H1 (cell line): Measurements from ENCODE around the gene TXNRD2. TPM values are rescaled to one million over a fixed set of nuclear protein-coding genes. Genes with fewer than 3 reads are reported as not detected.
"Not testable (repeated sequence)": the region's sequence is repeated elsewhere in the genome, so short reads cannot be mapped to it uniquely, and the experiment has no call there.

ENCODE experiments used
- CTCF ChIA-PET: fragments of 300-600 bp; sonication (Branson Sonifier 250); formaldehyde crosslinking; loops from one replicate; lab custom pipeline; 2021; ENCODE audit not compliant: partially characterized antibody; lab: Charles Lee
- POLR2A ChIA-PET: fragments of 300-600 bp; sonication (Branson Sonifier 250); formaldehyde crosslinking; loops from one replicate; lab custom pipeline; 2021; ENCODE audit warnings: inconsistent platforms; ENCODE audit not compliant: partially characterized antibody; lab: Charles Lee
- DNase-seq, 2 experiments: peaks; one replicate each; pipeline versions ENCODE4 v3.0.0 to v3.0.0-alpha.2; 2010 to 2022; ENCODE audit warnings: low spot score in 2 of 2, low read depth in 1 of 2, mixed read lengths in 1 of 2
- FAIRE-seq: peaks from 2 replicates; lab custom pipeline; 2011; peaks lifted over from hg19 to GRCh38; lab: Jason Lieb, UNC
- H2AFZ ChIP-seq: 2 replicates; pipeline ENCODE4 v1.8.1; 2012; ENCODE audit warnings: low read length, inconsistent platforms
- H2AK5ac ChIP-seq: 2 replicates; pipeline ENCODE4 v1.6.1; 2013; ENCODE audit warnings: low read depth, low read length
- H2BK120ac ChIP-seq: replicated peaks from 2 replicates; pipeline ENCODE3; 2013; ENCODE audit warnings: low read depth, low read length, inconsistent platforms
- H2BK12ac ChIP-seq: 2 replicates; pipeline ENCODE4 v1.6.1; 2013; ENCODE audit warnings: low read depth, low read length
- H2BK15ac ChIP-seq: 2 replicates; pipeline ENCODE4 v1.6.1; 2013; ENCODE audit warnings: low read length
- H2BK20ac ChIP-seq: 2 replicates; pipeline ENCODE4 v1.6.1; 2013; ENCODE audit warnings: low read length
- H2BK5ac ChIP-seq: 2 replicates; pipeline ENCODE4 v1.6.1; 2013; ENCODE audit warnings: low read depth, low read length
- H3K14ac ChIP-seq: 2 replicates; pipeline ENCODE4 v1.6.1; 2013; ENCODE audit warnings: inconsistent platforms; ENCODE audit not compliant: insufficient read length
- H3K18ac ChIP-seq: 2 replicates; pipeline ENCODE4 v1.6.1; 2013; ENCODE audit warnings: low read length; ENCODE audit errors: extremely low read depth
- H3K23ac ChIP-seq: 2 replicates; pipeline ENCODE4 v1.6.1; 2013; ENCODE audit warnings: inconsistent platforms; ENCODE audit not compliant: insufficient read length
- H3K23me2 ChIP-seq: 2 replicates; pipeline ENCODE4 v1.6.1; 2013; ENCODE audit warnings: low read depth, low read length
- H3K27ac ChIP-seq: 2 replicates; pipeline ENCODE4 v1.6.1; 2011; ENCODE audit warnings: low read depth, low read length, inconsistent platforms
- H3K27me3 ChIP-seq, 4 experiments: replicated peaks in 1 of 4; 1 replicate in 1 of 4; 2 replicates in 3 of 4; pipeline versions ENCODE4 v1.6.1 to v1.8.1; 2011 to 2013; ENCODE audit warnings: low read length in 3 of 4, mild to moderate bottlenecking in 3 of 4, inconsistent platforms in 2 of 4, mixed read lengths in 2 of 4, moderate library complexity in 1 of 4; ENCODE audit not compliant: control insufficient read depth in 3 of 4, insufficient read depth in 3 of 4; ENCODE audit errors: extremely low read depth in 1 of 4
- H3K36me3 ChIP-seq, 4 experiments: 2 replicates each; pipeline versions ENCODE4 v1.6.1 to v1.8.1; 2011 to 2013; ENCODE audit warnings: mild to moderate bottlenecking in 4 of 4, low read length in 3 of 4, moderate library complexity in 2 of 4, control low read depth in 1 of 4, inconsistent platforms in 1 of 4; ENCODE audit not compliant: insufficient read depth in 4 of 4, control insufficient read depth in 2 of 4
- H3K4ac ChIP-seq: replicated peaks from 2 replicates; pipeline ENCODE3; 2013; ENCODE audit warnings: low read length, low read depth, mixed read lengths, inconsistent platforms; ENCODE audit not compliant: insufficient read length
- H3K4me1 ChIP-seq, 4 experiments: replicated peaks in 1 of 4; 1 replicate in 1 of 4; 2 replicates in 3 of 4; pipeline versions ENCODE4 v1.6.1 to v1.8.1; 2011 to 2013; ENCODE audit warnings: low read length in 3 of 4, inconsistent platforms in 2 of 4, mixed read lengths in 1 of 4; ENCODE audit not compliant: insufficient read depth in 4 of 4, control insufficient read depth in 3 of 4
- H3K4me2 ChIP-seq, 2 experiments: 2 replicates each; pipeline versions ENCODE4 v1.6.1 to v1.8.1; 2011 to 2013; ENCODE audit warnings: low read depth in 2 of 2, low read length in 2 of 2, control low read depth in 1 of 2, inconsistent platforms in 1 of 2, mild to moderate bottlenecking in 1 of 2; ENCODE audit not compliant: insufficient read depth in 1 of 2
- H3K4me3 ChIP-seq, 4 experiments: fragments of 200-600, 300-600 bp in 1 of 4; sonication (generic), shearing (Covaris generic), sonication (Bioruptor Twin) in 1 of 4; 2 replicates each; pipeline versions ENCODE4 v1.5.1 to v1.8.1; 2011 to 2016; ENCODE audit warnings: low read length in 4 of 4, low read depth in 3 of 4, control low read depth in 2 of 4, inconsistent platforms in 2 of 4, mild to moderate bottlenecking in 2 of 4, mixed read lengths in 1 of 4, moderate library complexity in 1 of 4; ENCODE audit not compliant: insufficient read depth in 2 of 4; ENCODE audit errors: extremely low read depth in 1 of 4
- H3K56ac ChIP-seq: replicated peaks from 2 replicates; pipeline ENCODE3; 2013; ENCODE audit warnings: low read depth, mild to moderate bottlenecking, mixed read lengths, low read length, inconsistent platforms; ENCODE audit not compliant: insufficient read length
- H3K79me1 ChIP-seq: 2 replicates; pipeline ENCODE4 v1.6.1; 2013; ENCODE audit warnings: low read depth, low read length, control low read depth
- H3K79me2 ChIP-seq, 2 experiments: 2 replicates each; pipeline versions ENCODE4 v1.6.1 to v1.8.1; 2012 to 2013; ENCODE audit warnings: low read length in 2 of 2, mild to moderate bottlenecking in 2 of 2, inconsistent platforms in 1 of 2; ENCODE audit not compliant: insufficient read depth in 2 of 2, control insufficient read depth in 1 of 2
- H3K9ac ChIP-seq, 4 experiments: replicated peaks in 1 of 4; 1 replicate in 1 of 4; 2 replicates in 3 of 4; pipeline versions ENCODE4 v1.6.1 to v1.8.1; 2011 to 2013; ENCODE audit warnings: low read depth in 3 of 4, low read length in 3 of 4, control low read depth in 2 of 4, mild to moderate bottlenecking in 2 of 4, moderate library complexity in 2 of 4, inconsistent platforms in 1 of 4; ENCODE audit errors: extremely low read depth in 1 of 4
- H3K9me3 ChIP-seq, 2 experiments: 2 replicates each; pipeline versions ENCODE4 v1.6.1 to v1.8.1; 2012 to 2013; ENCODE audit warnings: mild to moderate bottlenecking in 2 of 2, moderate library complexity in 2 of 2, control low read depth in 1 of 2, inconsistent platforms in 1 of 2, low read depth in 1 of 2, low read length in 1 of 2, mixed read lengths in 1 of 2; ENCODE audit not compliant: insufficient read depth in 2 of 2
- H4K20me1 ChIP-seq, 2 experiments: replicated peaks in 1 of 2; 2 replicates each; pipeline versions ENCODE3 to v1.8.1; 2011 to 2013; ENCODE audit warnings: inconsistent platforms in 2 of 2, low read length in 2 of 2, mild to moderate bottlenecking in 1 of 2; ENCODE audit not compliant: insufficient read depth in 2 of 2, control insufficient read depth in 1 of 2
- H4K5ac ChIP-seq: 2 replicates; pipeline ENCODE4 v1.6.1; 2013; ENCODE audit warnings: low read length, low read depth, mixed read lengths, inconsistent platforms; ENCODE audit not compliant: insufficient read length
- H4K8ac ChIP-seq: 2 replicates; pipeline ENCODE4 v1.8.0; 2013; ENCODE audit warnings: mild to moderate bottlenecking, moderate library complexity, low read length, inconsistent platforms; ENCODE audit not compliant: insufficient read depth; ENCODE audit errors: extremely low read depth
- H4K91ac ChIP-seq: replicated peaks from 2 replicates; pipeline ENCODE3; 2013; ENCODE audit warnings: low read length, mixed read lengths, inconsistent platforms; ENCODE audit not compliant: insufficient read length
- WGBS, 2 experiments: shearing (Covaris generic) in 1 of 2; methylation state at CpG; one replicate each; pipeline versions ENCODE4 v1.1.6 to v1.1.7; 2013 to 2015; ENCODE audit warnings: low lambda C conversion rate in 2 of 2, mixed read lengths in 2 of 2, inconsistent platforms in 1 of 2, low coverage in 1 of 2, missing lambda C conversion rate in 1 of 2; ENCODE audit not compliant: insufficient replicate concordance in 2 of 2, insufficient coverage in 1 of 2, insufficient read length in 1 of 2; ENCODE audit errors: extremely low coverage in 1 of 2, missing lambda C conversion rate in 1 of 2; 5-methylcytosine and 5-hydroxymethylcytosine counted together
- polyA plus RNA-seq, 7 experiments: library from polyadenylated mRNA; depleted of rRNA in 3 of 7; stranded (reverse) in 5 of 7; unstranded in 2 of 7; fragments of >200 nt in 5 of 7; fragments of 200-250 nt in 2 of 7; gene quantifications; 1 replicate in 5 of 7; 2 replicates in 1 of 7; 4 replicates in 1 of 7; pipeline versions ENCODE4 v1.2.1 to v1.2.3, GENCODE V29; 2011 to 2013; ENCODE audit warnings: missing spikeins in 2 of 7, mixed read lengths in 2 of 7
- total RNA-seq: library from RNA; stranded (reverse); fragmentation: NEBNext Ultra II Directional; extraction: Animal tissue kit (Norgen Biotek cat#: 25700); gene quantifications from 2 replicates; pipeline ENCODE4 v1.2.1, GENCODE V29; 2021

TXNRD2 gene
- total and polyA plus RNA-seq, 2 of the 8 experiments (the other 6 are each of a cell fraction or from before 2014, with no cell fraction given): 14.8 to 21.9 TPM

DNA sequence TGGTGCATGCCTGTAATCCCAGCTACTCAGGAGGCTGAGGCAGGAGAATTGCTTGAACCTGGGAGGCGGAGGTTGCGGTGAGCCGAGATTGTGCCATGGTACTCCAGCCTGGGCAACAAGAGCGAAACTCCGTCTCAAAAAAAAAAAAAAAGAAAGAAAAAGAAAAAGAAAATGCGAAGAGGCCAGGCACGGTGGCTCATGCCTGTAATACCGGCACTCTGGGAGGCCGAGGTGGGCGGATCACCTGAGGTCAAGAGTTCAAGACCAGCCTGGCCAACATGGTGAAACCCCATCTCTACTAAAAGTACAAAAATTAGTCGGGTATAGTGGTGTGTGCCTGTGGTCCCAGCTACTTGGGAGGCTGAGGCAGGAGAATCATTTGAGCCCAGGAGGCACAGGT lies 15.6 kb downstream of the TXNRD2 start:
- H3K36me3 ChIP-seq, H2BK20ac ChIP-seq, H3K56ac ChIP-seq, H4K91ac ChIP-seq, FAIRE-seq, H2BK120ac ChIP-seq, H3K79me2 ChIP-seq, H4K20me1 ChIP-seq, H3K9ac ChIP-seq, H3K23ac ChIP-seq, H2BK12ac ChIP-seq, H2BK15ac ChIP-seq, H3K23me2 ChIP-seq, H3K9me3 ChIP-seq, H2BK5ac ChIP-seq, DNase-seq, POLR2A ChIA-PET, H3K27me3 ChIP-seq, H2AK5ac ChIP-seq, H3K14ac ChIP-seq, H3K79me1 ChIP-seq, H3K18ac ChIP-seq, H3K4me1 ChIP-seq, H3K4me2 ChIP-seq, H4K5ac ChIP-seq, H3K4me3 ChIP-seq, H3K27ac ChIP-seq, H2AFZ ChIP-seq, H3K4ac ChIP-seq, H4K8ac ChIP-seq: not testable (repeated sequence)
- whole genome bisulfite sequencing, 2 experiments: 86% methylated on average over 3 of the region's 11 CpGs; no CpG with 5 or more reads in 1 of the 2 experiments
- CTCF ChIA-PET: interaction anchor here (1.2 to 3.0 kb wide), 4 partner anchors 13 to 28 kb away, joined by 5 to 12 read pairs (median 8); no protein-coding TSS in a partner anchor
